ENCODE results near the gene INMT. TPM values are rescaled to one million over a fixed set of nuclear protein-coding genes. Genes with fewer than 3 reads are reported as not detected.

The INMT gene
- total RNA-seq, 6 experiments from 2014 or later: not detected

- H3K27ac Mint-ChIP-seq: no peak overlapping the region
- H3K9me3 Mint-ChIP-seq: no peaks in the 10 kb centered on the region
- H3K4me1 Mint-ChIP-seq (ENCODE audit: low read depth): no peaks in the 10 kb centered on the region
- no peak for DNase-seq
- peaks cover 43% of the 10 kb centered on the region for H3K27me3 Mint-ChIP-seq (ENCODE audit: insufficient read depth)
- no peaks in the 10 kb centered on the region for H3K36me3 Mint-ChIP-seq (ENCODE audit: low read depth)
- H3K4me3 Mint-ChIP-seq: no peak overlapping the region
- TF ChIP-seq, protein P1, sequence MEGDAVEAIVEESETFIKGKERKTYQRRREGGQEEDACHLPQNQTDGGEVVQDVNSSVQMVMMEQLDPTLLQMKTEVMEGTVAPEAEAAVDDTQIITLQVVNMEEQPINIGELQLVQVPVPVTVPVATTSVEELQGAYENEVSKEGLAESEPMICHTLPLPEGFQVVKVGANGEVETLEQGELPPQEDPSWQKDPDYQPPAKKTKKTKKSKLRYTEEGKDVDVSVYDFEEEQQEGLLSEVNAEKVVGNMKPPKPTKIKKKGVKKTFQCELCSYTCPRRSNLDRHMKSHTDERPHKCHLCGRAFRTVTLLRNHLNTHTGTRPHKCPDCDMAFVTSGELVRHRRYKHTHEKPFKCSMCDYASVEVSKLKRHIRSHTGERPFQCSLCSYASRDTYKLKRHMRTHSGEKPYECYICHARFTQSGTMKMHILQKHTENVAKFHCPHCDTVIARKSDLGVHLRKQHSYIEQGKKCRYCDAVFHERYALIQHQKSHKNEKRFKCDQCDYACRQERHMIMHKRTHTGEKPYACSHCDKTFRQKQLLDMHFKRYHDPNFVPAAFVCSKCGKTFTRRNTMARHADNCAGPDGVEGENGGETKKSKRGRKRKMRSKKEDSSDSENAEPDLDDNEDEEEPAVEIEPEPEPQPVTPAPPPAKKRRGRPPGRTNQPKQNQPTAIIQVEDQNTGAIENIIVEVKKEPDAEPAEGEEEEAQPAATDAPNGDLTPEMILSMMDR (IDR thresholded peaks at IDR 0.05): no peak
Observed at GRCh38 chr7:30736291-30736690, 15.6 kb upstream of the INMT start.

- H3K27me3 Mint-ChIP-seq (ENCODE audit: insufficient read depth): peaks cover 30% of the 10 kb centered on the region
- no peak overlapping the region for H3K27ac Mint-ChIP-seq
- TF ChIP-seq, protein P1 (IDR thresholded peaks at IDR 0.05): no peak
- no peaks in the 10 kb centered on the region for H3K36me3 Mint-ChIP-seq (ENCODE audit: low read depth)
- no peak for DNase-seq
- no peaks in the 10 kb centered on the region for H3K4me1 Mint-ChIP-seq (ENCODE audit: low read depth)
- H3K9me3 Mint-ChIP-seq: no peaks in the 10 kb centered on the region
- H3K4me3 Mint-ChIP-seq: no peak overlapping the region
Observed at GRCh38 chr7:30738026-30738915, 13.7 kb upstream of the INMT start.

- no peak overlapping the region for H3K4me3 Mint-ChIP-seq
- no peaks in the 10 kb centered on the region for H3K9me3 Mint-ChIP-seq
- no peaks in the 10 kb centered on the region for H3K36me3 Mint-ChIP-seq (ENCODE audit: low read depth)
- no peak overlapping the region for H3K27ac Mint-ChIP-seq
- peaks cover 28% of the 10 kb centered on the region for H3K27me3 Mint-ChIP-seq (ENCODE audit: insufficient read depth)
- TF ChIP-seq, protein P1 (IDR thresholded peaks at IDR 0.05): no peak
- H3K4me1 Mint-ChIP-seq (ENCODE audit: low read depth): no peaks in the 10 kb centered on the region
- DNase-seq: no peak
Observed at GRCh38 chr7:30739691-30740090, 12.2 kb upstream of the INMT start.

- peak; percentile 50 for DNase-seq
- Mint-ChIP-seq H3K27me3 (ENCODE audit: insufficient read depth) (peaks cover 28% of the 10 kb centered on the region), H3K9me3 (no peaks in the 10 kb centered on the region), H3K27ac (no peak overlapping the region), H3K4me3 (no peak overlapping the region), H3K36me3 (ENCODE audit: low read depth) (no peaks in the 10 kb centered on the region), H3K4me1 (ENCODE audit: low read depth) (no peaks in the 10 kb centered on the region)
- TF ChIP-seq, protein P1 (IDR thresholded peaks at IDR 0.05): peak; percentile 98
Observed at GRCh38 chr7:30740417-30741181, 11.3 kb upstream of the INMT start.

DNA sequence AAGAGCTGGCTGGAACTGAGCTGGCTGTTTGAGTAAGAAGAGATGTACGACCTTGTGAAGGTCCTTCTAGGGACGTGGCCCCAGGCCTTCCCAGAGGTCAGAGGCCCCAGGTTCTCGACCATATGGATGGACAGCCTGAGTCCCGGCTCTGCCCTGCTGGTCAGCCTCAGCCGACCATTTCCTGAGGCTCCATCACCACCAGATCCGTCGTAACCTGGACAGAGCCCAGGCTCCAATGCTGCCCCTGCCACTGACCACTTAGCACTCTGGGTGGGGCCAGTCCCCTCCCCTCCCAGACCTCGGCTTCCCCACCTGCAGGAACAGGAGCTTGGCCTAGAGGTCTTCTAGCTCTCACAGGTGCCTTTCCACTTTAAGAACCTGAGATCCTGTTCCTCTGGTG lies 10.6 kb upstream of the INMT start:
- H3K4me1 Mint-ChIP-seq (ENCODE audit: low read depth): no peaks in the 10 kb centered on the region
- no peak overlapping the region for H3K27ac Mint-ChIP-seq
- no peak overlapping the region for H3K4me3 Mint-ChIP-seq
- no peaks in the 10 kb centered on the region for H3K36me3 Mint-ChIP-seq (ENCODE audit: low read depth)
- DNase-seq: no peak
- TF ChIP-seq, protein P1 (IDR thresholded peaks at IDR 0.05): no peak
- H3K9me3 Mint-ChIP-seq: no peaks in the 10 kb centered on the region
- peaks cover 25% of the 10 kb centered on the region for H3K27me3 Mint-ChIP-seq (ENCODE audit: insufficient read depth)
